ENCODE results near the gene KY.

- TF ChIP-seq CTCF (IDR thresholded peaks at IDR 0.05 in 2 of 3, conservative IDR thresholded peaks at IDR 0.05 in 1 of 3; ENCODE audit: control insufficient read depth in 2 of 3, extremely low read depth in 1 of 3, insufficient read depth in 1 of 3, low read depth in 3 of 3, low read length in 3 of 3) (peak; percentile 91 to 96 (median 92)), BACH1 (IDR thresholded peaks at IDR 0.05; ENCODE audit: borderline replicate concordance) (no peak)
Measured at GRCh38 chr3:134600685-134601463, 49.9 kb downstream of the KY start.
